Pons (tissue), 1 donor: ENCODE results near the gene WDR1.

Experiments used
- DNase-seq: peaks from one replicate; pipeline ENCODE4 v3.0.0-alpha.2; 2016; ENCODE audit warnings: low spot score

Gene WDR1

DNA sequence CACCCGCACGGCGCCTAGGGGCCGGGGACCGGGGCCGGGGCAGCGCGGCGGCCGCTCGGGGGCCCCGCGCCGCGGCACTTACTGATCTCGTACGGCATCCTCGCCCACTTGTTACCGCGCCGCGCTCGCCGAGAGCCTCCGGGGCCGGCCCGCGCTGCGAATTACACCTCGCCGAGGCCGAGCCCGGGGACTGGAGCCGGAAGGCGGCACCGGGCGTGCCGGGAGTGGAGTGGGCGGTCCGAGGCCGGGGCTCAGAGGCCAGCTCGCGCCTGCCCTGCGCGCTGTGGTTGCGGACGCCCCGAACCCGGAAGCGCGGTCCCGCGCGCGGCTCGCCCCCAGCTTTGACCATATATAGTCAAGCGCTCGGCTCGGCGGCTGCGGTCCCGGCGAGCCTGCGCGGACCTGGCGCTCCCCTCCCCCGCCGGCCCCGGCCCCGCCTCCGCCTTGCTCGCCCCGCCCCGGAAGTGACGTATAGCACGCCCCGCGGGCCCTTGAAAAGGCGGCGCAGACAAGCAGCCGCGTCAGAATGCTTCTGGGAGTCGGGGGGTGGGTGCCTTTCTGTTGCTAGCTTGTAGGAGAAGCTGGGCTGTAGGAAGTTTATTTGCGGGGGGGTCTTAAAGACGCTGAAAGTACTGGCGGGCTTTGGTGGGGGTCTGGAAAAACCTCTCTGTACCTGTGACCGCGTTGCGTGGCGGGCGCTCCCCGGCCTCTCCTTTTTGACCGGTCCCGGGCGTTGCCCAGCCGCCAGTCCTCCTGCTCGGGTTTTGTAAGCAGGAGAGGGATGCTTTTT, at the start of gene WDR1:
TSS of gene WDR1 (minus strand) at position 231 of the 790 bp plus-strand sequence. CDS start at position 98, 133 bp downstream.
- peak; percentile 91 for DNase-seq

- peak; percentile 66 for DNase-seq
These were observed 48.3 kb upstream of the WDR1 start for GRCh38 chr4:10164877-10165283.

DNA sequence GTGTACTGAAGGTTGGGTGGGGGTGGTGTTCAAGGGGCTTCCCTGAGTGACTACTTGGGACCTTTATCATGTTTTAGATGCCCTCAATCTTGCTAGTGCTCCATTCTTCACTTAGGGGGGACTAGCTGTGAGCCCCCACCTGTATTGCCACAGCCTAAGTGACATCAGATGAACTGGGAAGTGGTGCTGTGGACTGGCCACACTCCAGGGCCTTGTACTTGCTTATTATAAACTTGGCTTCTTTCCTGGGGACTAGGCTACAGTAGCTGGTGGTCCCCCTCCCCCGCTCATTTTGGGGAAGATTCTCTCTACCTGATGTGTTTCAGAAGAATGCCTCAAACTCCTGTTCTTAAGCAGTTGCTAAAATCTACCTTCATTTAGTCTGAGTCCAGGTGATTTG, 46.7 kb upstream of the WDR1 start:
- DNase-seq, result no peak

- DNase-seq, result no peak
These were observed 45.9 kb upstream of the WDR1 start for GRCh38 chr4:10162341-10163000.

DNA sequence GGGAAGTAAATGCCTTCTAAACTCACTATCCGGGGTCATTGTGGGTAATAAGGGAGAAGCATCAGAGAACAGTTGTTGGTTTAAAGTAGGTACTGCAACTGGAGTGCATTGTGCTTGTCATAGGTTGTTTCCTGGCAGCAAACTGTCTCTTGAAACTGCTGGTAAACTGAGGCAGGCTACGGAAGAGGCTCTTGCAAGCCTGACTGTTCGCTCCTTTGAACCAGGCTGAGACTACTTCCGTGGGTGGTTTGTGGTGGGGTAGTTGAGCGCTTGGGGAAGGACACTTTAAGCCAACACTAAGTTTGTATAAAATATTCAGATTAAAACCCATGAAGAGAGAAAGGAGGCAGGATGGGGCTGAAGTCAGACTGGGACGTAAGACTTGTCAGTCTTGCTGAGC, 45.2 kb upstream of the WDR1 start:
- DNase-seq, result no peak

GRCh38 chr4:10161146-10161545, 44.5 kb upstream of the WDR1 start:
- no peak for DNase-seq

DNA sequence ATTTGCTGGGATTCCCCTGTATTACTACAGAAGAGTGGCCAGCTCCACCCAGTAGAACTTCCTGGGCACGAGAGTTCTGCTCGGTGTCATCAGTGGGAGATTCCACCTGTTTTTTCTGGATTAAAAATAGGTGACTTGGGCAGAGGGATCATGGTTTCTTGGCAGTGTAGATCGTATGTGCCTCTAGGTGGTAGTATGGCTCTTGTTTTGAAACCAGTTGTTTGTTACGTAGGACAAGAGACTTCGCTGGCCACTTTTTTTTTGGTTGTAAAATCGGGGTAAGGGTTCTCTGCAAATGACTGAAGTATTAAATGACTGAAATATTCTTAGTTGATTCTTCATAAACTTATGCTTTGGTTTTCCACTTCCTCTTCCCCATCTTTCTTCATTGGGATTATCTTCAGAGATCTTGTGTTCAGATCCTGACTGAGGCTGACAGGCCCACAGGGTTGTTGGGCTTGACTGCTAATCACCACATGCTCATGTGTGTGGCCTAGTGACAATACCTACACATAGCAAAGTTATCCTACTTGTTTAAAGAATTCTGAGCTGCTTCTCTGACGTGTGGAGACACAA, 43.8 kb upstream of the WDR1 start:
- peak; percentile 37 for DNase-seq

GRCh38 chr4:10159671-10160070, 43.1 kb upstream of the WDR1 start:
- DNase-seq, result no peak

GRCh38 chr4:10158333-10158942, 41.8 kb upstream of the WDR1 start:
- DNase-seq, result peak; percentile 48

GRCh38 chr4:10157478-10158332, 41.1 kb upstream of the WDR1 start:
- DNase-seq, result peak; percentile 79

- no peak for DNase-seq
These were observed 37.6 kb upstream of the WDR1 start for GRCh38 chr4:10154241-10154640.

- DNase-seq, result no peak
These were observed 36.6 kb upstream of the WDR1 start for GRCh38 chr4:10153161-10153560.

GRCh38 chr4:10151182-10151581, 34.6 kb upstream of the WDR1 start:
- DNase-seq, result no peak

DNA sequence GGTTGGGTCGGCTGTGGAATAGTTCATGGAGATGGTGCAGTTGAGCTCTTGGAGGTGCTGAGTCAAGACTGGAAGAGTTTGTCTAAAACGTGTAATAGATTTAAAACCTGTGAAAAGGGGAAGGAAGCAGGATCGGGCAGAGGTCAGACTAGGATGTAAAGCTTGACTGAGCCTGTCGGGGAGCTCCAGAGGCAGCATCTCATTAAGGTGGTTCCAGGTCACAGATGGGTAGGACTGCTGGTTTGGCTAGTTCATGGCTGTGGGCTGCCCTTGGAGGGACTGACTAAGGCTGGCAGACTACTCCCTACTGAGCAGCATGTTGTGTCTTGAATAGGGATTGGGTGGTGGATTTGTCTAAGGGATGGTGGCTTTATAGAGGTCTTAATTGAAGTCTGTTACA, 28.4 kb upstream of the WDR1 start:
- no peak for DNase-seq

- no peak for DNase-seq
These were observed 27.9 kb upstream of the WDR1 start for GRCh38 chr4:10144479-10144878.

GRCh38 chr4:10143171-10143570, 26.6 kb upstream of the WDR1 start:
- no peak for DNase-seq

- DNase-seq, result no peak
These were observed 24.5 kb upstream of the WDR1 start for GRCh38 chr4:10140866-10141759.

DNA sequence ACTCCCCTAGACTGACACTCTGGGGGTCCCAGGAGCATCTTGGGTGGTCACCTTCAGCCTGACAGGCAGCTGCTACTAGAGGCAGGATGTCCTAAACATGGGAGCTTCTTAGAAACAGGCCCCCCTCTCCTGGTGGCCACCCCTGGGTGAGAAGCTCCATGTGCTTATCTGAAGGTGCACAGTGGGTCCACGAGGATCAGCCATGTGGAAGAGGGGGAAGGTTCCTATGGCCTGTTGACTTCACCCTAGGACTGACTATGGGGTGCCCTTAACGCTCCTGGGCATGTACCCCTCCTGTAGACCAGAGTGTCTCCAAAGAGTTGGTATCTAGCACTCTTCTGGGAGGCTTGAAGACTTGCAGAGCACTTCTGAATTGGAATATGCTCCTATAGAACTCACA, 22.9 kb upstream of the WDR1 start:
- DNase-seq, result no peak

DNA sequence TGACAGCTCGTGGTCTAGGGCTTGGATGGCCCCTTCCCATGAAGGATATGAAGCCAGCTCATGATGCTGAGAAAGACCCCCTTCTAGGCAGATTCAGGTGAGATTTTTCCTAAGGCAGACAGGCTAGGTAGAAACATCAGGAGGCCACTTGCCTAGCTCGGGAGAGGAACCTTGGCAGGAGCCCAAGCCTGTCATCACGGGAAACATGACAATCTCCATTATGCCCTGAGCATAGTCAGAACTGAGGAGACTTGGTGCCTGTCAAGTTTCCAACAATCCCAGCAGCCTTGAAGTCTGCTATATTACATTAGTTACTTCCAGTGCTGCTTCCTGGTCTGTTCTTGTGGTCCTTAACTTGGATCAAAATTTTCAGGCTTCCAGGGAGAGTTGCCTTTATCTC, 18.7 kb upstream of the WDR1 start:
- no peak for DNase-seq

GRCh38 chr4:10134141-10134540, 17.5 kb upstream of the WDR1 start:
- DNase-seq, result no peak

DNA sequence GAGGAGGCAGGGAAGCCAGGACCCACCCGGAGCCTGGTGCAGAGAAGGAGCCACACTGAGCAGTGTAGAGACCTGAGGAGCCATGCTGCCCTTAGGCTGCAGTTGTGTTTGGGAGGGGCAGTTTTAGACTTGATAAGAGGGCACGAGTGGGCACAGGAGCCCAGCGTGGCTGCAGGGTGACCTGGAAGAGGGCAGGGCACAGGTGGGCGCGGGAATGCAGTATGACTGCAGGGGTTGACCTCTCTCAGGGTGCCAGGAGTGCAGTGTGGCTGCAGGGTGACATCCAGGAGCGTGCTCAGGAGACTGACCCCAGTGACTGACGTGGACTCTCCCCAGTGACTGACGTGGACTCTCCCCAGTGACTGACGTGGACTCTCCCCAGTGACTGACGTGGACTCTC, 14.6 kb upstream of the WDR1 start:
- no peak for DNase-seq
